GM18951 (cell line): Measurements from ENCODE around the gene CELF2.
"Not testable (repeated sequence)": the region's sequence is repeated elsewhere in the genome, so short reads cannot be mapped to it uniquely, and the experiment has no call there.

ENCODE experiments used
- POLR2A ChIP-seq: IDR thresholded peaks from 4 replicates; pipeline ENCODE4 v1.6.1; 2011; ENCODE audit warnings: mild to moderate bottlenecking; ENCODE audit not compliant: insufficient read length, insufficient read depth; ENCODE audit errors: extremely low read depth
- in situ Hi-C: fragments of 300-500 bp; cut with MboI; formaldehyde crosslinking; loops from one replicate; pipeline ENCODE4 v1.12.0; 2022; ENCODE audit warnings: low sequenced_read_pairs, mixed read lengths, inconsistent platforms; ENCODE audit not compliant: unreplicated experiment

The CELF2 gene

DNA sequence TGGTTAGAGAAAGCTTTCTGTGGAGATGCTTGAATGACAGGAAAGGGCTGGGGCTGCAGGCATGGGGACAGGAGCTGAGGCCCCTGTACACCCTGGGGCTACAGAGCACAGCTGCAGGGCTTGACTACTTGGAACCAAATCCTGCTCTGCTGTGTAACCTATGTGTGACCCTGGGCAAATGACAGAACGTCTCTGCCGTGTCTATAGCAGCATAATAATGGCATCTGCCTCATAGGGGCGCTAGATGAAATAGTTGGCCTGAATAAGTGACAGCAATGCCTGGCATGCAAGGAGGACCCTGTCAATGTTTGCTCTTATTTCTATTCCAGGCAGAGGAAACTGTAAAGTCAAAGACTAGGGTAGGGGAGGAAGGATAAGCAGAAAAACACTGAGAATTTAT is 339.8 kb downstream of the CELF2 start:
- in situ Hi-C loops = no loop called here
- TF ChIP-seq POLR2A = no peak

DNA sequence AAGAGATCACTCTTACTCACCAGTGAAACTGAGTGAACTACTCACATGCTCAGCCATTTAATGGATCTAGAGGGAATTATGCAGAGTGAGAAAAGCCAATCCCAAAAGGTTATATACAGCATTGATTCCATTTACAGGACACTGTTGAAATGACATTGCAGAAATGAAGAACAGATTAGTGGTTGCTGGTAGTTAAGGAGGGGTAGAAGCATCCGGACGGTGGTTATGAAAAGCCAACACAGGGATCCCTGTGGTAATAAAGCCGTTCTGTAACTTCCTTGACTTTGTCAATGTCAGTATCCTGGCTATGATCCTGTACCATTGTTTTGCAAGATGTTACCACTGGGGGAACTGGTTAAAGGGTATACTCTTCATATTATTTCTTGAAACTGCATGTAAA is 340.3 kb downstream of the CELF2 start:
- in situ Hi-C loops = no loop called here
- TF ChIP-seq POLR2A = no peak

DNA sequence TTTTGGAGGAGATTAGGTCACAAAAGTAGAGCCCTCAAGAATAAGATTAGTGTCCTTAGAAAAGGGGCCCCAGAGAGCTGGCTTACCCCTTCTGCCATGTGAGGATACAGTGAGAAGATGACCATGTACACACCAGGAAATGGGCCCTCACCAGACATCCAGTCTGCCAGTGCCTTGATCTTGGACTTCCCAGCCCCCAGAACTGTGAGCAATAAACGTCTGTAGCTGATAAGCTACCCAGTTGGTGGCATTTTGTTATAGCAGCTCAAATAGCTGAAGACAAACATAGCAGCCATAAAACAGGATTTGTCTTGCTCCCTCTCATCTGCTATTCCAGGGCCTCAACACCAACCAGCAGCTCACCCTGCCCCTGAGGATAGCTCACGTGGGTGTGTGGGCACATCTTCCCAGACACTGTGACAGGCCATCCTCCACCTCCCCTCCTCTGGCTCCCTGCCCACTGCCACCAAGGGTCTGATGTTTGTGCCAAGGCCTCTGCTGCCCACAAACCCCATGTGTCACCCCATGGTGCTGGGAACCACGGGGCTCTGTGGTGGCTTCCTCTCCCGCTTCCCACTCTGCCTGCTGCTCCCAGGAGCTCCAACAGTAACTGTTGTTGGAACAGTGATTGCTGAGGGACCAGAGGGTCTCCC is 341.4 kb downstream of the CELF2 start:
- no peak for TF ChIP-seq POLR2A
- in situ Hi-C loops = no loop called here

DNA sequence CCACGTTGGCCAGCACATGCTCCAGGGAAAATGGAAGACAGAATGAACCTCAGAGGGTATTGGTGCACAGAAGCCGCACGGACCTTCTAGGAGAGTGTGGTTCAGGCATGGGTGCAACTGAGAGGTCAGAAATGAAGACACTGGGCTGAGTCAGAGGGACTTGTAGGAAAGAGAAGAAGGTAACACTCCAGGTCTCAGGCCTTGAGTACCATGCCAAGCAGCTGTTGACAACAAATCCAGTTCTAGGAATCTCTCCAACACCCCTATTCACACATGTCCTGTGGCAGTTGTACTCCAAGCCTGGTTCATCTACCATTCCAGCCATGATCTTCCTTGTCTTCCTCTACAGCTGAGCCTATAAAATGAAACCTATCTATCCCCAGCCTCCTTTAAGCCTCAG is 342.2 kb downstream of the CELF2 start:
- in situ Hi-C loops = no loop called here
- no peak for TF ChIP-seq POLR2A

DNA sequence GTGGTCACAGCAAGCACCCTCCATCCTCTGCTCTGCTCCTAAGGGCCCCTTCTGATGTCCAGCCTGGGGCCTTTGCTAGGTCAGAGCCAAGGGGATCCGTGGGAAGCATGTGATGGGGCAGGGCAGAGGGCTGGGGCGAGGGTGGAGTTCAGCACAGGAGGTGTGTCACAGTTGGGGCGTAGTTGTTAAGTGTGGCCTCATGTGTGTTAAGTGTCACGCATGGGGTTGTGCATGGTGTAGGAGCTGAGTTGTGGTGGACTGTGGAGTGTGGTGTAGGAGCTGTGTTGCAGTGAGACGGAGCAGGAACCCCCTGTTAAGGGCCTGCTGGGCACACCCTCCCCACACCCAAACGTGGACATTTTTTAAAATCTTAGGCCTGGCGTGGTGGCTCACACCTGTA is 345.8 kb downstream of the CELF2 start:
- TF ChIP-seq POLR2A = no peak
- in situ Hi-C loops = no loop called here

DNA sequence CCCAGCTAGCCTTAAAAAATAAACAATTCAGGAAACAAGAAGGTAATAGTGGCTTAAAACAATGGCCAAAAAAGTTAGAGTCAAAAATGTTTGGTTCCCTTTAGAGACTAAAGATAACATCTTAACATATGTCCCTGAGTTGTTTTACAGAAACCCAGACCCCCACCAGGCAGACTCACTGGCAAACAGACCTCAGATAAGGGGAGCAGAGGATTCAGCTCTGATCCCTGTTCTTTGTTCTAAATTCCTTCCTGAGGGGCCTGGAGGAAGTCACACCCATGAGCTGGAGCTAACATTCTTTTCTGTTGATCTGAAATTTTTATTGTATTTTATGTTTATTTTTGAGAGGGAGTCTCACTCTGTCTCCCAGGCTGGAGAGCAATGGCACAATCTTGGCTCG is 346.6 kb downstream of the CELF2 start:
- no peak for TF ChIP-seq POLR2A
- in situ Hi-C loops = no loop called here

DNA sequence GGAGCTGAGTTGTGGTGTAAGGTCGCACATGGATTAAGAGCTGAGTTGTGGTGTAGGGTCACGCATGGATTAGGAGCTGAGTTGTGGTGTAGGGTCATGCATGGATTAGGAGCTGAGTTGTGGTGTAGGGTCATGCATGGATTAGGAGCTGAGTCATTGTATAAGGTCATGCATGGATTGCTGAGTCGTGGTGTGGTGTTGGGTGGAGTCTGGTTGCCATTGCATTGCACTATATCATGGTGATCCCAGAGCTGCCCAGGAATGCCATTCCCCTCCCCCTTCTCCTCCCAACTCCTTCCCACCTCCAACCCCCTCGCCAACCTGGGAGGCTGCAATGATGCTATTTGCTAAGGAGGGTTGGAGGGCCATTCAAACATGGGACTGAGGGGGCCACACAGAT is 349.2 kb downstream of the CELF2 start:
- in situ Hi-C loops = not testable (repeated sequence)

DNA sequence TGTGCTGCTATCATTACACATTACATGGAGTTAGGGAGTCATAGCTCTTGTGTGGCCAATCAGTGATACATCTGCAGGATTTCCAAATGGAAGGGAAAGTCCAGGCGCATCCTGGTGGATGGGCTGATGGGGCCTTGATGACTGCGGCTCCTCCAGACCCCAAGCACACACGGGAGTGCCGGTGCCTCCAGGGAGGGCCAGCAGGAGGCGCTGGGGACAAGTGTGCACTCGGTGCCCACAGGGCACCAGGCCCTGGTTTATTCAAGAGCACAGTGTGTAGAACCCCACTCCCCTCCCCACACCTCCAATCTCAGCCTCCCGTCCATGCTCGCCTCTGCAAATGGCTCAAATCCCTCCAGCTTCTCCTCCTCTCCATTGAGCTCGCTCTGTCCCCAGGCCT is 349.8 kb downstream of the CELF2 start:
- no peak for TF ChIP-seq POLR2A
- in situ Hi-C loops = no loop called here

DNA sequence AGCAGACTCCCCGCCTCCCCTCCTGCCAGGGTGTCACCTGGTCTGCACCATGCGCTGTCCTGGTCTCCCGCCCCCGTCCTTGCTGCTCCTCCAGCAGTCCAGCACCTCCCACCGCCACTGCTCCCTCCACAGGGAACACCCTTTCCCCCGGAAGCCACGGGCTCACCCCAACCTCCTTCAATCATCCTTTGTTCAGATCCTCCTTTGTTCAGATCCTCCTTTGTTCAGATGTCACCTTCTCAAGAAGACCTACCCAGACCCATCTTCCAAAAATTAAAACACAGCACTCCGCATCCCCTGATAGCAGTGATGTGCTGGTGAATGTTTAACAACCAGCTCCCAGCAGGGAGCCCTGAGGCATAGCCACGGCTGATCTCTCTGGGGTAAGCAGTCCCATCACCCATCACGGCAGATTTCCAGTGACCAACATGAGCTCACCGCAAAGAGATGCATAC is 356.1 kb downstream of the CELF2 start:
- in situ Hi-C loops = no loop called here
- no peak for TF ChIP-seq POLR2A

DNA sequence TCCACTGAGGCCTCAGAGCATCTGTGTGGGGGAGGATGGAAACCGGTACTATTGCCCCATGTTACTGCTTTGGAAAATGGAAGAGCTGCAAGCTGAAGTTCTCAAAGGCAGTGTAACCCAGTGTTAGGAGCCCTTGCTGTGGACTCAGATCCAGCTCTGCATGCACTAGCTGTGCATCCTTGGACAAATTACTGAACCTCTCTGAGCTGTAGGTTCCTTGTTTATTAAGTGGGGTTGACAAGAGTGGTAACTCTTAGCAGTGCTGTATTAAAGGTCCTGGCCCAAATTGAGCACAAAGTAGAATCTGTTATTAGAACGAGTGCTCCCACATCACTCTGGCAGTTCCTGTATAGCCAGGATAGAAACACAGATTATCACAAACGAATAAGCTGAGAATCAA is 359.6 kb downstream of the CELF2 start:
- no peak for TF ChIP-seq POLR2A
- in situ Hi-C loops = no loop called here

DNA sequence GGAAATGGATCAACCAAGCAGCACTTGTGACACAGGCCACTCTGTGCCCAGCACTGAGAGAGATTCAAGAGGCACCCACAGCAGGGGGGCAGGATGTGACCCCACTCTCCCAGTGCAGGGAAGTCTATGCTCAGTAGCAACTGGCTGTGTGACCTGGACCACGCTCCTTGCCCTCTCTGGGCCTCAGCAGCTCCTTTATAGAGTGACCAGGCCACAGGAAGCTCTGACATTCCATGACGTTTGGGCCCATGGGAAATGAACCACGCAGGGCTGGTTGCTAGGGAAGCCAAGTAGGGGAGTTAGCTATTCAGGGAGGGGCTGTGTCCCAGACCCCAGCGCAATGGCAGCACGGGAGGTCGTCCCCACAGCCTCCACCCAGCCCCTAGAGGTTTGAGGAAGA is 361.2 kb downstream of the CELF2 start:
- in situ Hi-C loops = no loop called here

DNA sequence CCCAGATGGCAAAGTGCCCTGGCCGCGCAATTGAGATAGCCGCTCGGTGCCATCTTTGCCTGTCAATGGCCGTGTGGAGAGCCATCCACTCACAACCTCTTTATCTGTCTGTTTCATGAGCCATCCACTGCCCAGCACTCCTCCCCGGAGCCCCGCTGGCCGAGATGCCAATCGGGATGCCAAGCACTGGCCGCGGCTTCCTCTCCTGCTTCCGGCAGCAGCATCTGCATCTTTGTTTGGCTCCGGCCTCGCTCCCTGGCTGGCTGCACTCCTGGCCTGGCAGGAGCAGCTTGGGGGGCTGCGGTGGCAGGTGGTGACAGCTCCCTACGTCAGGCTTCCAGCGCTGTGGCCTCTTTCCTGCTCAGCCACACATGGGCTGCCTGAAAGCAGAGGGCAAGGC is 362.1 kb downstream of the CELF2 start:
- no peak for TF ChIP-seq POLR2A
- in situ Hi-C loops = no loop called here

More for the DNA sequence above, 361.2 kb downstream of the CELF2 start:
- no peak for TF ChIP-seq POLR2A

DNA sequence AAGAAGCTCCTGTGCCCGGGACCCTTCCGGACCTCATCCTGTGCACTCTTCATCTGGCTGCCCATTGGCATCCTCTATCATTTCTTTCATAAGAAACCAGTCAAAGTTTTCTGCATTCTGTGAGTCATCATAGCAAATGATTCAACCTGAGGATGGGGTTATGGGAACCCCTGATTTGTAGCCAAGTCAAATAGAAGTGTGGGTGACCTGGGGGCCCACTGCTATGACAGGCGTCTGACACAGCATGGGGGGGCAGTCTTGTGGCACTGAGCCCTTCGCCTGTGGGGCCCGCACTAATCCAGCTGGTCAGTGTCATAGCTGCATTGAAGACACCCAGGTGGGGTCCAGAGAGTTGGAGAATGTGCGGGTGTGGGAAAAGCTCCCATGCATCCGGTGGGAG is 363.4 kb downstream of the CELF2 start:
- TF ChIP-seq POLR2A = no peak
- in situ Hi-C loops = no loop called here

DNA sequence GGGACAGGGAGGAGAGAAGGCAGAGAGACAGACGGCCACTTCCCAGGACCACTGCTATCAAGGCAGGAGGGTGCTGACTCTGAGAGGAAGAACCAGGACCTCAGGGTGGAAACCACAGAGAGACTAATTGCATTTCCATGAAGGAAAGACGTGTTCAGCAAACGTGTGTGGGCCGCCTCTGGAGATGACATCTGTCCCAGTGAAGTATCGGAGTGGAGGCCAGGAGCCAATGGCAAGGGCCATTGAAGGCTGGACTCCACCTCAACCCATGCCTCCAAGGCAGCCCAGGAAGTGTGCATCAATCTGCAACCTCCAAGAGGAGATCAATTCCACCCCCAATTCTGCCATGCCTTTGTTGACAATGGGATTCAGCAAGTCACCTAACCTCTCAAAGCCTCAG is 363.8 kb downstream of the CELF2 start:
- in situ Hi-C loops = no loop called here

DNA sequence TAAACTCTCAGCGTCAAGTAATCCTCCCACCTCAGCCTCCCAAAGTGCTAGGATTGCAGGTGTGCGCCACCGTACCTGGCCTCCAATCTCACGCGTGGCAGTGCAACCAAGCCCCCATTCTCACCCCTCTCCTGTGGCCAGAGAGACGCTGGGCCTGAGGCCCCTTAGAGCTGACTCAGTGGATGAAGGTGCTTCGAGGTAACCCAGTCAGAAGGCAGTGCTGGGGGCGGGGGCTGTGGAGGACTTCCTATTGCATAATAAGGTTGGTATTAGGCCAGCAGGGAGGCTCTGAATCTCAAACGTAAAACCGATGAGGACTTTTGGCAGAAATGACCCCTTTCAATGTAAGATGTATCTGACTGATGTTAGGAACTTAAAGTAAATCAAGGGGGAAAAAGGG is 364.5 kb downstream of the CELF2 start:
- in situ Hi-C loops = no loop called here
- no peak for TF ChIP-seq POLR2A

More for the DNA sequence above, 363.8 kb downstream of the CELF2 start:
- TF ChIP-seq POLR2A = no peak
